ENCODE measurements around the gene TLN1. TPM values are rescaled to one million over a fixed set of nuclear protein-coding genes. Genes with fewer than 3 reads are reported as not detected.

The TLN1 gene
- total and polyA plus RNA-seq, 2 experiments from 2014 or later = 21.5 to 120 TPM

GRCh38 chr9:35658137-35658967 lies 73.6 kb downstream of the TLN1 start, which contains the start of gene CCDC107:
Gene CCDC107 (plus strand): TSS chr9:35658292. CDS start chr9:35658380, 88 bp downstream.
- Histone ChIP-seq H3K36me3 (ENCODE audit: insufficient read depth) (peaks cover 8% of the 10 kb centered on the region; the same call in 1 of the 2 replicates), H3F3A (replicated peaks; ENCODE audit: low read depth) (peaks cover 16% of the 10 kb centered on the region; the same call in 1 of the 2 replicates), H3K9me2 (ENCODE audit: insufficient read depth) (no peaks in the 10 kb centered on the region), H2AFZ (peak within 1 kb of the TSS; percentile 90), H4K20me1 (replicated peaks; ENCODE audit: insufficient read depth) (no peaks in the 10 kb centered on the region; the same call in none of the 2 replicates), H3K4me3 (peak within 1 kb of the TSS; percentile 97), H3K27me3 (ENCODE audit: insufficient read depth) (peaks cover 4% of the 10 kb centered on the region; the same call in 1 of the 2 replicates), H3K27ac (ENCODE audit: low read depth) (peak within 1 kb of the TSS; percentile 89), H3K79me2 (replicated peaks; ENCODE audit: insufficient read depth) (no peaks in the 10 kb centered on the region), H3K4me2 (peak within 1 kb of the TSS; percentile 92), H3K4me1 (ENCODE audit: insufficient read depth) (0 out of 2 replicates have a peak, but pooled peaks cover 8% of the 10 kb centered on the region)
- peak within 1 kb of the TSS; percentile 77 for H3K4me3 Mint-ChIP-seq
- H3K27ac Mint-ChIP-seq = peak within 1 kb of the TSS; percentile 100
- H3K27me3 Mint-ChIP-seq (ENCODE audit: insufficient read depth, low read depth, poor library complexity) = peaks cover 31% of the 10 kb centered on the region
- H3K36me3 Mint-ChIP-seq (ENCODE audit: low read depth) = peaks cover 48% of the 10 kb centered on the region
- DNase-seq (ENCODE audit: low spot score) = peak; percentile 79
- H3K4me1 Mint-ChIP-seq = peaks cover 39% of the 10 kb centered on the region
- ATAC-seq = peak; percentile 62
- TF ChIP-seq POLR2AphosphoS5 (IDR thresholded peaks at IDR 0.05; ENCODE audit: low read depth) = peak; percentile 68
- no peak for TF ChIP-seq STAT1 (IDR thresholded peaks at IDR 0.05; ENCODE audit: unreplicated experiment)
- TF ChIP-seq CREB1 (CRISPR knock-in tag; IDR thresholded peaks at IDR 0.05; ENCODE audit: low read depth) = peak; percentile 32; the same call in 1 of the 2 replicates
- TF ChIP-seq, protein P1, sequence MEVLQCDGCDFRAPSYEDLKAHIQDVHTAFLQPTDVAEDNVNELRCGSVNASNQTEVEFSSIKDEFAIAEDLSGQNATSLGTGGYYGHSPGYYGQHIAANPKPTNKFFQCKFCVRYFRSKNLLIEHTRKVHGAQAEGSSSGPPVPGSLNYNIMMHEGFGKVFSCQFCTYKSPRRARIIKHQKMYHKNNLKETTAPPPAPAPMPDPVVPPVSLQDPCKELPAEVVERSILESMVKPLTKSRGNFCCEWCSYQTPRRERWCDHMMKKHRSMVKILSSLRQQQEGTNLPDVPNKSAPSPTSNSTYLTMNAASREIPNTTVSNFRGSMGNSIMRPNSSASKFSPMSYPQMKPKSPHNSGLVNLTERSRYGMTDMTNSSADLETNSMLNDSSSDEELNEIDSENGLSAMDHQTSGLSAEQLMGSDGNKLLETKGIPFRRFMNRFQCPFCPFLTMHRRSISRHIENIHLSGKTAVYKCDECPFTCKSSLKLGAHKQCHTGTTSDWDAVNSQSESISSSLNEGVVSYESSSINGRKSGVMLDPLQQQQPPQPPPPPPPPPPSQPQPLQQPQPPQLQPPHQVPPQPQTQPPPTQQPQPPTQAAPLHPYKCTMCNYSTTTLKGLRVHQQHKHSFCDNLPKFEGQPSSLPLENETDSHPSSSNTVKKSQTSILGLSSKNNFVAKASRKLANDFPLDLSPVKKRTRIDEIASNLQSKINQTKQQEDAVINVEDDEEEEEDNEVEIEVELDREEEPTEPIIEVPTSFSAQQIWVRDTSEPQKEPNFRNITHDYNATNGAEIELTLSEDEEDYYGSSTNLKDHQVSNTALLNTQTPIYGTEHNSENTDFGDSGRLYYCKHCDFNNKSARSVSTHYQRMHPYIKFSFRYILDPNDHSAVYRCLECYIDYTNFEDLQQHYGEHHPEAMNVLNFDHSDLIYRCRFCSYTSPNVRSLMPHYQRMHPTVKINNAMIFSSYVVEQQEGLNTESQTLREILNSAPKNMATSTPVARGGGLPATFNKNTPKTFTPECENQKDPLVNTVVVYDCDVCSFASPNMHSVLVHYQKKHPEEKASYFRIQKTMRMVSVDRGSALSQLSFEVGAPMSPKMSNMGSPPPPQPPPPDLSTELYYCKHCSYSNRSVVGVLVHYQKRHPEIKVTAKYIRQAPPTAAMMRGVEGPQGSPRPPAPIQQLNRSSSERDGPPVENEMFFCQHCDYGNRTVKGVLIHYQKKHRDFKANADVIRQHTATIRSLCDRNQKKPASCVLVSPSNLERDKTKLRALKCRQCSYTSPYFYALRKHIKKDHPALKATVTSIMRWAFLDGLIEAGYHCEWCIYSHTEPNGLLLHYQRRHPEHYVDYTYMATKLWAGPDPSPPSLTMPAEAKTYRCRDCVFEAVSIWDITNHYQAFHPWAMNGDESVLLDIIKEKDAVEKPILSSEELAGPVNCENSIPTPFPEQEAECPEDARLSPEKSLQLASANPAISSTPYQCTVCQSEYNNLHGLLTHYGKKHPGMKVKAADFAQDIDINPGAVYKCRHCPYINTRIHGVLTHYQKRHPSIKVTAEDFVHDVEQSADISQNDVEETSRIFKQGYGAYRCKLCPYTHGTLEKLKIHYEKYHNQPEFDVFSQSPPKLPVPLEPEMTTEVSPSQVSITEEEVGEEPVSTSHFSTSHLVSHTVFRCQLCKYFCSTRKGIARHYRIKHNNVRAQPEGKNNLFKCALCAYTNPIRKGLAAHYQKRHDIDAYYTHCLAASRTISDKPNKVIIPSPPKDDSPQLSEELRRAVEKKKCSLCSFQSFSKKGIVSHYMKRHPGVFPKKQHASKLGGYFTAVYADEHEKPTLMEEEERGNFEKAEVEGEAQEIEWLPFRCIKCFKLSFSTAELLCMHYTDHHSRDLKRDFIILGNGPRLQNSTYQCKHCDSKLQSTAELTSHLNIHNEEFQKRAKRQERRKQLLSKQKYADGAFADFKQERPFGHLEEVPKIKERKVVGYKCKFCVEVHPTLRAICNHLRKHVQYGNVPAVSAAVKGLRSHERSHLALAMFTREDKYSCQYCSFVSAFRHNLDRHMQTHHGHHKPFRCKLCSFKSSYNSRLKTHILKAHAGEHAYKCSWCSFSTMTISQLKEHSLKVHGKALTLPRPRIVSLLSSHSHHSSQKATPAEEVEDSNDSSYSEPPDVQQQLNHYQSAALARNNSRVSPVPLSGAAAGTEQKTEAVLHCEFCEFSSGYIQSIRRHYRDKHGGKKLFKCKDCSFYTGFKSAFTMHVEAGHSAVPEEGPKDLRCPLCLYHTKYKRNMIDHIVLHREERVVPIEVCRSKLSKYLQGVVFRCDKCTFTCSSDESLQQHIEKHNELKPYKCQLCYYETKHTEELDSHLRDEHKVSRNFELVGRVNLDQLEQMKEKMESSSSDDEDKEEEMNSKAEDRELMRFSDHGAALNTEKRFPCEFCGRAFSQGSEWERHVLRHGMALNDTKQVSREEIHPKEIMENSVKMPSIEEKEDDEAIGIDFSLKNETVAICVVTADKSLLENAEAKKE (CRISPR knock-in tag; IDR thresholded peaks at IDR 0.05) = no peak
- no peak for TF ChIP-seq ZNF114 (CRISPR knock-in tag; IDR thresholded peaks at IDR 0.05)
- no peak for TF ChIP-seq NANOG (IDR thresholded peaks at IDR 0.05; ENCODE audit: borderline replicate concordance)
- TF ChIP-seq CTCF (conservative IDR thresholded peaks at IDR 0.05; ENCODE audit: low read depth in 2 of 2) = peak; percentile 60 to 72
- TF ChIP-seq EZH2 (IDR thresholded peaks at IDR 0.05; ENCODE audit: low read depth, unreplicated experiment) = no peak
- peaks cover 3% of the 10 kb centered on the region for H3K9me3 Mint-ChIP-seq
